Measurements from ENCODE around the gene ACTN2. TPM values are rescaled to one million over a fixed set of nuclear protein-coding genes. Genes with fewer than 3 reads are reported as not detected.
A peak's percentile ranks its signal among the peaks of the same experiment; 100 is the strongest.

ACTN2 gene
- total RNA-seq, 1 donor from 2014 or later: 0.52 TPM

- Mint-ChIP-seq H3K9me3 (peaks cover 24% of the 10 kb centered on the region), H3K27ac (no peak overlapping the region), H3K27me3 (ENCODE audit: insufficient read depth, low read depth) (peaks cover 3% of the 10 kb centered on the region), H3K4me1 (peaks cover 6% of the 10 kb centered on the region), H3K36me3 (no peaks in the 10 kb centered on the region), H3K4me3 (no peak overlapping the region)
- Histone ChIP-seq H3K36me3 (no peaks in the 10 kb centered on the region), H2AFZ (replicated peaks) (no peak overlapping the region), H4K20me1 (ENCODE audit: low read depth) (no peaks in the 10 kb centered on the region), H3K4me3 (no peak overlapping the region), H3K9me3 (ENCODE audit: low read depth) (peaks cover 6% of the 10 kb centered on the region), H3F3A (ENCODE audit: low read depth) (no peaks in the 10 kb centered on the region), H3K9ac (no peak overlapping the region), H3K79me2 (ENCODE audit: low read depth) (no peaks in the 10 kb centered on the region), H3K27ac (no peak overlapping the region), H3K4me2 (no peak overlapping the region), H3K4me1 (no peaks in the 10 kb centered on the region), H3K27me3 (no peaks in the 10 kb centered on the region)
- DNase-seq (ENCODE audit: low spot score): peak; percentile 46
- TF ChIP-seq EZH2 (IDR thresholded peaks at IDR 0.05) (no peak), CTCF (IDR thresholded peaks at IDR 0.05) (peak; percentile 51)
Observed at GRCh38 chr1:236774926-236775325, 88.6 kb downstream of the ACTN2 start.

GRCh38 chr1:236779312-236779711 lies 93.0 kb downstream of the ACTN2 start:
- TF ChIP-seq EZH2 (IDR thresholded peaks at IDR 0.05) (no peak), EZH2phosphoT487 (IDR thresholded peaks at IDR 0.05) (no peak), CTCF (IDR thresholded peaks at IDR 0.05) (no peak)
- Histone ChIP-seq H4K20me1 (ENCODE audit: low read depth) (no peaks in the 10 kb centered on the region), H3K27ac (no peak overlapping the region), H3K4me2 (no peak overlapping the region), H3K4me1 (no peaks in the 10 kb centered on the region), H3K9me3 (ENCODE audit: low read depth) (peaks cover 6% of the 10 kb centered on the region), H3K36me3 (no peaks in the 10 kb centered on the region), H3K4me3 (no peak overlapping the region), H3K27me3 (no peaks in the 10 kb centered on the region), H3K9ac (no peak overlapping the region), H3F3A (ENCODE audit: low read depth) (no peaks in the 10 kb centered on the region), H3K79me2 (ENCODE audit: low read depth) (no peaks in the 10 kb centered on the region), H2AFZ (replicated peaks) (no peak overlapping the region)
- no peaks in the 10 kb centered on the region for H3K36me3 Mint-ChIP-seq
- H3K27me3 Mint-ChIP-seq (ENCODE audit: insufficient read depth, low read depth): peaks cover 3% of the 10 kb centered on the region
- H3K9me3 Mint-ChIP-seq: peaks cover 25% of the 10 kb centered on the region
- no peak for DNase-seq (ENCODE audit: low spot score)
- H3K4me3 Mint-ChIP-seq: no peak overlapping the region
- no peak overlapping the region for H3K27ac Mint-ChIP-seq
- H3K4me1 Mint-ChIP-seq: no peaks in the 10 kb centered on the region

GRCh38 chr1:236785477-236785876 lies 99.2 kb downstream of the ACTN2 start:
- H3K4me3 ChIP-seq: no peak overlapping the region
- H3K36me3 ChIP-seq: no peaks in the 10 kb centered on the region
- no peaks in the 10 kb centered on the region for H3K27me3 ChIP-seq
- no peaks in the 10 kb centered on the region for H3K79me2 ChIP-seq (ENCODE audit: low read depth)
- Mint-ChIP-seq H3K4me3 (no peak overlapping the region), H3K9me3 (no peaks in the 10 kb centered on the region), H3K27me3 (ENCODE audit: insufficient read depth, low read depth) (no peaks in the 10 kb centered on the region), H3K4me1 (no peaks in the 10 kb centered on the region), H3K27ac (no peak overlapping the region), H3K36me3 (no peaks in the 10 kb centered on the region)
- no peaks in the 10 kb centered on the region for H3F3A ChIP-seq (ENCODE audit: low read depth)
- no peak overlapping the region for H3K4me2 ChIP-seq
- no peak overlapping the region for H3K9ac ChIP-seq
- H3K9me3 ChIP-seq (ENCODE audit: low read depth): no peaks in the 10 kb centered on the region
- H4K20me1 ChIP-seq (ENCODE audit: low read depth): no peaks in the 10 kb centered on the region
- no peaks in the 10 kb centered on the region for H3K4me1 ChIP-seq
- no peak overlapping the region for H3K27ac ChIP-seq
- DNase-seq (ENCODE audit: low spot score): no peak
- no peak for TF ChIP-seq CTCF (IDR thresholded peaks at IDR 0.05)
- TF ChIP-seq EZH2 (IDR thresholded peaks at IDR 0.05): no peak
- TF ChIP-seq EZH2phosphoT487 (IDR thresholded peaks at IDR 0.05): no peak
- H2AFZ ChIP-seq (replicated peaks): no peak overlapping the region

Data from neural progenitor cell (in vitro differentiated cells).